NCI-H146 (cell line): Measurements from ENCODE around the gene FLOT1.

ENCODE experiments used
- DNase-seq: peaks from one replicate; lab custom pipeline; 2025; lab: John Stamatoyannopoulos, UW

FLOT1 gene

GRCh38 chr6:30700340-30700739, 42.1 kb downstream of the FLOT1 start:
- DNase-seq: no peak

GRCh38 chr6:30696432-30696831, 46.1 kb downstream of the FLOT1 start:
- no peak for DNase-seq

GRCh38 chr6:30691208-30691847, 51.2 kb downstream of the FLOT1 start:
- peak; percentile 50 for DNase-seq

- peak; percentile 90 for DNase-seq
Observed at GRCh38 chr6:30690403-30691207, 51.9 kb downstream of the FLOT1 start, which contains the start of gene NRM. NRM (minus strand) TSS chr6:30690984; CDS start chr6:30690974, 10 bp downstream.

GRCh38 chr6:30689985-30690384, 52.5 kb downstream of the FLOT1 start:
- DNase-seq: no peak

GRCh38 chr6:30689022-30689865, 53.2 kb downstream of the FLOT1 start:
- DNase-seq: no peak

GRCh38 chr6:30688569-30688968, 53.9 kb downstream of the FLOT1 start:
- no peak for DNase-seq

- no peak for DNase-seq
Observed at GRCh38 chr6:30687659-30688431, 54.6 kb downstream of the FLOT1 start.

GRCh38 chr6:30686908-30687658, 55.4 kb downstream of the FLOT1 start:
- peak; percentile 92 for DNase-seq

GRCh38 chr6:30686009-30686907, 56.2 kb downstream of the FLOT1 start, which contains the start of gene PPP1R18:
PPP1R18 (minus strand) TSS chr6:30686645; CDS start chr6:30686018, 627 bp downstream.
- DNase-seq: peak; percentile 60

- DNase-seq: no peak
Observed at GRCh38 chr6:30685157-30686008, 57.1 kb downstream of the FLOT1 start.

GRCh38 chr6:30684386-30685156, 57.9 kb downstream of the FLOT1 start:
- DNase-seq: no peak

- no peak for DNase-seq
Observed at GRCh38 chr6:30683980-30684338, 58.5 kb downstream of the FLOT1 start.

- DNase-seq: no peak
Observed at GRCh38 chr6:30683183-30683979, 59.1 kb downstream of the FLOT1 start.

- DNase-seq: no peak
Observed at GRCh38 chr6:30682143-30683117, 60.1 kb downstream of the FLOT1 start.

- DNase-seq: no peak
Observed at GRCh38 chr6:30681766-30682142, 60.7 kb downstream of the FLOT1 start.
